Type B pancreatic cell (in vitro differentiated cells): ENCODE results near the gene TPPP. TPM values are rescaled to one million over a fixed set of nuclear protein-coding genes. Genes with fewer than 3 reads are reported as not detected.

Experiments used
- DNase-seq: peaks from one replicate; pipeline ENCODE4 v3.0.0; 2021; ENCODE audit warnings: mixed read lengths; ENCODE audit not compliant: unreplicated experiment; ENCODE audit errors: extremely low spot score
- H3K27ac Mint-ChIP-seq: 2 replicates; pipeline ENCODE4 v1.8.0; 2021; ENCODE audit warnings: mild to moderate bottlenecking, mixed read lengths
- H3K27me3 Mint-ChIP-seq: 2 replicates; pipeline ENCODE4 v1.8.0; 2021; ENCODE audit warnings: mixed read lengths
- H3K36me3 Mint-ChIP-seq: 2 replicates; pipeline ENCODE4 v1.8.0; 2021; ENCODE audit warnings: mixed read lengths
- H3K4me1 Mint-ChIP-seq: one replicate; pipeline ENCODE4 v1.8.0; 2021; ENCODE audit warnings: mixed read lengths; ENCODE audit not compliant: unreplicated experiment
- H3K4me3 Mint-ChIP-seq: 2 replicates; pipeline ENCODE4 v1.8.0; 2021; ENCODE audit warnings: mild to moderate bottlenecking, mixed read lengths
- H3K9me3 Mint-ChIP-seq: 2 replicates; pipeline ENCODE4 v1.8.0; 2021; ENCODE audit warnings: mixed read lengths
- total RNA-seq: library from RNA; stranded (reverse); gene quantifications from 2 replicates; pipeline ENCODE4 v1.2.1, GENCODE V29; 2021; ENCODE audit warnings: low replicate concordance
- TF ChIP-seq, protein P1 (sequence below): fragments of 200-600 bp; sonication (generic); conservative IDR thresholded peaks from 2 replicates; pipeline ENCODE4 v1.5.0; 2021; ENCODE audit warnings: antibody characterized with exemption, mild to moderate bottlenecking

TPPP gene
- total RNA-seq, 1 donor from 2014 or later = 5.0 TPM

- no peaks in the 10 kb centered on the region for H3K27me3 Mint-ChIP-seq
- TF ChIP-seq, protein P1, sequence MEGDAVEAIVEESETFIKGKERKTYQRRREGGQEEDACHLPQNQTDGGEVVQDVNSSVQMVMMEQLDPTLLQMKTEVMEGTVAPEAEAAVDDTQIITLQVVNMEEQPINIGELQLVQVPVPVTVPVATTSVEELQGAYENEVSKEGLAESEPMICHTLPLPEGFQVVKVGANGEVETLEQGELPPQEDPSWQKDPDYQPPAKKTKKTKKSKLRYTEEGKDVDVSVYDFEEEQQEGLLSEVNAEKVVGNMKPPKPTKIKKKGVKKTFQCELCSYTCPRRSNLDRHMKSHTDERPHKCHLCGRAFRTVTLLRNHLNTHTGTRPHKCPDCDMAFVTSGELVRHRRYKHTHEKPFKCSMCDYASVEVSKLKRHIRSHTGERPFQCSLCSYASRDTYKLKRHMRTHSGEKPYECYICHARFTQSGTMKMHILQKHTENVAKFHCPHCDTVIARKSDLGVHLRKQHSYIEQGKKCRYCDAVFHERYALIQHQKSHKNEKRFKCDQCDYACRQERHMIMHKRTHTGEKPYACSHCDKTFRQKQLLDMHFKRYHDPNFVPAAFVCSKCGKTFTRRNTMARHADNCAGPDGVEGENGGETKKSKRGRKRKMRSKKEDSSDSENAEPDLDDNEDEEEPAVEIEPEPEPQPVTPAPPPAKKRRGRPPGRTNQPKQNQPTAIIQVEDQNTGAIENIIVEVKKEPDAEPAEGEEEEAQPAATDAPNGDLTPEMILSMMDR = no peak
- H3K9me3 Mint-ChIP-seq = no peaks in the 10 kb centered on the region
- DNase-seq = peak; percentile 40
- peaks cover 30% of the 10 kb centered on the region for H3K36me3 Mint-ChIP-seq
- peaks cover 11% of the 10 kb centered on the region for H3K4me1 Mint-ChIP-seq
- no peak overlapping the region for H3K4me3 Mint-ChIP-seq
- H3K27ac Mint-ChIP-seq = no peak overlapping the region
Observed at GRCh38 chr5:619444-619843, 73.7 kb downstream of the TPPP start.

DNA sequence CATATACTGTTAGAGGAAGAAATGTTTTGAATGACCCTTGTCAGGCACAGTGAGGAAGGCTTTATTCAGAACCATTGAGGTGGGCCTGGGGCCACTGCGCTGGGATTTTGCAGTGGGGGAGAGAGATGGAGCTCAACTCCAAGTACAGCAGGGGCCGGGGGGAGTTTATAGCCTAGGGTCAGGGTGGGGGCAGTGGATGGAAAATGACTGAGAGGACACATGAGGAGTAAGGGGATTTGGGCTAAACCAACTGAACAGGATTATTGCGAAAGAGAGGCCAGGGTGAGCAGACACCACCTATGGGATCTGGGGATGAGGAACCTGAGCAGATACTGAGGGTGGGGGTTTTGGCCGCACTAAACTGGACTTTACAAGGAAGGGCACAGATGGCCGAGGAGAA lies 74.7 kb downstream of the TPPP start:
- Mint-ChIP-seq H3K27ac (no peak overlapping the region), H3K9me3 (no peaks in the 10 kb centered on the region), H3K36me3 (peaks cover 36% of the 10 kb centered on the region), H3K4me3 (no peak overlapping the region), H3K27me3 (no peaks in the 10 kb centered on the region), H3K4me1 (peaks cover 11% of the 10 kb centered on the region)
- TF ChIP-seq, protein P1 = no peak
- peak; percentile 18 for DNase-seq

- Mint-ChIP-seq H3K9me3 (peaks cover 2% of the 10 kb centered on the region), H3K27ac (no peak overlapping the region), H3K27me3 (no peaks in the 10 kb centered on the region), H3K36me3 (peaks cover 38% of the 10 kb centered on the region), H3K4me1 (peaks cover 14% of the 10 kb centered on the region), H3K4me3 (no peak overlapping the region)
- TF ChIP-seq, protein P1 = no peak
- DNase-seq = peak; percentile 47
Observed at GRCh38 chr5:617896-618295, 75.3 kb downstream of the TPPP start.

- H3K27ac Mint-ChIP-seq = no peak overlapping the region
- peaks cover 17% of the 10 kb centered on the region for H3K4me1 Mint-ChIP-seq
- TF ChIP-seq, protein P1 = no peak
- peaks cover 4% of the 10 kb centered on the region for H3K9me3 Mint-ChIP-seq
- H3K27me3 Mint-ChIP-seq = no peaks in the 10 kb centered on the region
- peaks cover 41% of the 10 kb centered on the region for H3K36me3 Mint-ChIP-seq
- H3K4me3 Mint-ChIP-seq = peak overlapping the region; percentile 40
- DNase-seq = peak; percentile 60
Observed at GRCh38 chr5:616484-617039, 76.6 kb downstream of the TPPP start.

DNA sequence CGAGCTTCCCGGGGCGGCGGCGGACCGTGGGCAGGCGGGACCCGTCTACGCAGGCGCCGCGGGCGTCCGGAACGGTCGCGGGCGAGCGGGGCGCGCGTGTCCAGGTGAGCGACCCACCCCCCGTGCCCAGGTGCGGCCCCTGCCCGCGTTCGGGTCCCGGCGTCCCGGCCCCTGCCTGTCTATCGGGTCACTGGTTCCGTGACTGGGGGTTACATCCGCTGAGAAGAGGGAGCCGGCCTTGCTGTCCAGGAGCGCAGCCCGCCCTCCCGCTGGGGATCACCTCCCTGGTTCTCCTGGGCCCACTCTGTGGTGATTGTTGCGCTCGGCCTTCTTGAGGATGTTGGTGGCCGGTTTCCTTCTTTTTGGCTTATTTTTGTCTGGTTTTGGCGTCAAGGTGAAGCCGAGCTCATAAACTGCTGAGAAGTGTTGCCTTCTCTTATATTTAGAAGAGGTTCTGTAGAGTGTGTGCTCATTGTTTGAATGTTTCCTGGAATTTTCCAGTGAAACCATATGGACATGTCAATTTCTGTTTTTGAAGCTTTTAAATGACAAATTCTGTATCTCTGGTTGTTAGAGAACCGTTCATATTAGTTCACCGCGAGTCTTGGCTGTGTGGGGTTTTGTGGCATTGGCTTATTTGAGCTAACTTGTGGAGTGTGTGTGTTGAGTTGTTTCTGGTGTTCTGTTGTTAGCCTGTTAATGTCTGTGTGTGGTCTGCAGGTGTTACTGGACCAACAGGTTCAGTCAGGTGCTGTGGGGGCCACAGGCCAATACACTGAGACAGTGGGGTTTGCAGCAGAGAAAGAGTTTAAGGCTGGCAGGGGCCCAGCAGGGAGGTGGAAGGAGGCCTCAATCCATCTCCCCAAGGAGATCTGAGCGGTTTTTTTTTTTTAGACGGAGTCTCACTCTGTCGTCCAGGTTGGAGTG lies 80.4 kb downstream of the TPPP start:
- TF ChIP-seq, protein P1 = no peak
- H3K9me3 Mint-ChIP-seq = peaks cover 4% of the 10 kb centered on the region
- peak overlapping the region; percentile 90 for H3K27ac Mint-ChIP-seq
- H3K27me3 Mint-ChIP-seq = no peaks in the 10 kb centered on the region
- DNase-seq = peak; percentile 25
- peak overlapping the region; percentile 92 for H3K4me3 Mint-ChIP-seq
- H3K4me1 Mint-ChIP-seq = peaks cover 22% of the 10 kb centered on the region
- peaks cover 30% of the 10 kb centered on the region for H3K36me3 Mint-ChIP-seq
